Parathyroid adenoma (tissue), 2 donors: ENCODE data around the gene CIROP.
A peak's percentile ranks its signal among the peaks of the same experiment; 100 is the strongest.

Experiments
- H2AFZ ChIP-seq: fragments of 300-600 bp; sonication (generic); one replicate; pipeline ENCODE4 v1.7.0; 2017; ENCODE audit warnings: antibody characterized with exemption, mild to moderate bottlenecking
- H3K27ac ChIP-seq: fragments of 300-600 bp; sonication (generic); one replicate; pipeline ENCODE4 v1.7.0; 2017
- H3K27me3 ChIP-seq: fragments of 300-600 bp; sonication (generic); one replicate; pipeline ENCODE4 v1.7.0; 2017; ENCODE audit warnings: low read length; ENCODE audit not compliant: control insufficient read depth, insufficient read depth
- H3K36me3 ChIP-seq: fragments of 300-600 bp; sonication (generic); one replicate; pipeline ENCODE4 v1.7.0; 2017; ENCODE audit warnings: low read length; ENCODE audit not compliant: control insufficient read depth, insufficient read depth
- H3K4me1 ChIP-seq: fragments of 300-600 bp; sonication (generic); one replicate; pipeline ENCODE4 v1.7.0; 2017; ENCODE audit warnings: control low read depth
- H3K4me2 ChIP-seq: fragments of 300-600 bp; sonication (generic); one replicate; pipeline ENCODE4 v1.7.0; 2017; ENCODE audit warnings: low read length
- H3K4me3 ChIP-seq: fragments of 300-600 bp; sonication (generic); one replicate; pipeline ENCODE4 v1.7.0; 2017; ENCODE audit warnings: low read depth, low read length
- H3K79me2 ChIP-seq: fragments of 300-600 bp; sonication (generic); one replicate; pipeline ENCODE4 v1.7.0; 2017; ENCODE audit warnings: control low read depth
- H3K9ac ChIP-seq: fragments of 300-600 bp; sonication (generic); one replicate; pipeline ENCODE4 v1.7.0; 2017; ENCODE audit warnings: mild to moderate bottlenecking
- H3K9me3 ChIP-seq: fragments of 300-600 bp; sonication (generic); one replicate; pipeline ENCODE4 v1.7.0; 2017; ENCODE audit warnings: low read length; ENCODE audit not compliant: control insufficient read depth
- CTCF ChIP-seq: fragments of 300-600 bp; sonication (generic); IDR thresholded peaks from one replicate; pipeline ENCODE4 v1.7.0; 2017; ENCODE audit warnings: antibody characterized with exemption, mild to moderate bottlenecking
- donor health status: primary hyperparathyroidism.

The CIROP gene

DNA sequence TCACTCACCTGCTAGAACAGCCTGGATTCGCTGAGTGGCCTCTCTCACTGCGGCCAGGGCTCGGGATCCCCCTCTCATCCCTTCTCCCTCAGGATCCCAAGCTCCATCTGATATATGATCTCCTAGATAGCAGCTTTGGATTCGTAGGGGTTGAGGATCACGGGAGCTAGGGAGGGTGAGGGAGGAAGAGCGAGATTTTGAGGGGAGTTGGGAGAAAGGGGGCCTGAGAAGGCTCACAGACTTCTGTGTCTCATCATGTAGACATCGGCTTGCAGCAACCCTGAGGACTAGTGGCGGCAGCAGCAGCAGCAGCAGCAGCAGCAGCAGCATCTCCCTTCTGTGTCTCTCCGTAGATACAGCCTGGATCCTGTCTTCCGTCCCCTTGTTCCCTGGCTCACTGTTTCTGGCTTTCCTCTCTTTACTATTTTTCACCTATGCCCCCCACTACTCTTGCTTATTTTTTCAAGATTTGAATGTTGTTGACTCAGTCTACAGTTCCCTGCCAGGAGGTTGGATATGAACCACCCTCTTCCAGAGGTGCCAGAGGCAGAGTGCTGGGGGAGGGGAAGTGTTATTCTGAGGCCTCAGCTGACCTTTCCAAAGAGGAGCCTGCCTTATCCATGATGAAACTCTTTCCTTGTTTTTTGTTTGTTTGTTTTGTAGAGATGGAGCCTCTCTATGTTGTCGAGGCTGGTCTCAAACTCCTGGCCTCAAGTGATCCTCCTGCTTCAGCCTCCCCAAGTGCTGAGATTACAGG, at the start of gene CIROP:
Gene CIROP (minus strand): TSS at position 399 of the 757 bp plus-strand sequence. CDS start 69 bp downstream, at position 330.
- Histone ChIP-seq H3K79me2 (peaks cover 10% of the 10 kb centered on the region), H3K4me1 (no peaks in the 10 kb centered on the region), H3K27ac (no peak within 1 kb of the TSS), H3K9me3 (no peaks in the 10 kb centered on the region), H3K27me3 (no peaks in the 10 kb centered on the region), H3K36me3 (no peaks in the 10 kb centered on the region), H3K9ac (no peak within 1 kb of the TSS), H3K4me2 (no peak within 1 kb of the TSS), H3K4me3 (no peak within 1 kb of the TSS), H2AFZ (no peak within 1 kb of the TSS)
- no peak for TF ChIP-seq CTCF

GRCh38 chr14:23153851-23154796, 49.3 kb upstream of the CIROP start:
- peak overlapping the region; percentile 35 for H3K4me3 ChIP-seq
- peaks cover 15% of the 10 kb centered on the region for H3K79me2 ChIP-seq
- H3K36me3 ChIP-seq, result no peaks in the 10 kb centered on the region
- peak overlapping the region; percentile 63 for H3K4me2 ChIP-seq
- peak overlapping the region; percentile 92 for H3K27ac ChIP-seq
- peaks cover 39% of the 10 kb centered on the region for H3K4me1 ChIP-seq
- H3K9ac ChIP-seq, result no peak overlapping the region
- H3K27me3 ChIP-seq, result no peaks in the 10 kb centered on the region
- peak overlapping the region; percentile 14 for H2AFZ ChIP-seq
- no peaks in the 10 kb centered on the region for H3K9me3 ChIP-seq
- TF ChIP-seq CTCF, result no peak

GRCh38 chr14:23151342-23151741, 46.6 kb upstream of the CIROP start:
- Histone ChIP-seq H3K79me2 (peaks cover 21% of the 10 kb centered on the region), H3K4me1 (peaks cover 49% of the 10 kb centered on the region), H3K36me3 (no peaks in the 10 kb centered on the region), H3K9ac (no peak overlapping the region), H3K27me3 (no peaks in the 10 kb centered on the region), H2AFZ (no peak overlapping the region), H3K9me3 (no peaks in the 10 kb centered on the region), H3K27ac (peak overlapping the region; percentile 20), H3K4me2 (no peak overlapping the region), H3K4me3 (no peak overlapping the region)
- no peak for TF ChIP-seq CTCF

GRCh38 chr14:23149745-23150144, 45.0 kb upstream of the CIROP start:
- no peaks in the 10 kb centered on the region for H3K36me3 ChIP-seq
- H3K4me1 ChIP-seq, result peaks cover 49% of the 10 kb centered on the region
- peak overlapping the region; percentile 33 for H3K27ac ChIP-seq
- no peaks in the 10 kb centered on the region for H3K9me3 ChIP-seq
- H3K9ac ChIP-seq, result no peak overlapping the region
- no peak overlapping the region for H3K4me2 ChIP-seq
- H3K4me3 ChIP-seq, result no peak overlapping the region
- no peak overlapping the region for H2AFZ ChIP-seq
- H3K27me3 ChIP-seq, result no peaks in the 10 kb centered on the region
- H3K79me2 ChIP-seq, result peaks cover 26% of the 10 kb centered on the region
- TF ChIP-seq CTCF, result no peak
